DND-41 (cell line): ENCODE data around the gene AGR3.

ENCODE experiments used
- CTCF ChIP-seq: IDR thresholded peaks from 2 replicates; pipeline ENCODE4 v1.5.1; 2012; ENCODE audit warnings: borderline replicate concordance, low read length, moderate library complexity, mild to moderate bottlenecking; ENCODE audit not compliant: poor library complexity, severe bottlenecking; ENCODE audit errors: extremely low read depth
- EZH2 ChIP-seq: IDR thresholded peaks from 3 replicates; pipeline ENCODE4 v1.6.1; 2012; ENCODE audit warnings: borderline replicate concordance, low read depth, mild to moderate bottlenecking, moderate library complexity, low read length, inconsistent platforms; ENCODE audit not compliant: severe bottlenecking

- TF ChIP-seq CTCF (no peak), EZH2 (no peak)
These were observed 10.3 kb upstream of the AGR3 start for GRCh38 chr7:16891874-16892643.
